Suprapubic skin (tissue), 3 donors: Measurements from ENCODE around the gene PACS1.

Experiments
- EP300 ChIP-seq: sonication (generic); formaldehyde crosslinking; IDR thresholded peaks from one replicate; pipeline ENCODE4 v1.6.1; 2017; ENCODE audit warnings: antibody characterized with exemption
- POLR2A ChIP-seq, 2 donors: fragments of 450-650 bp; IDR thresholded peaks; one replicate each; pipeline ENCODE4 v1.6.1; 2017; ENCODE audit warnings: antibody characterized with exemption in 2 of 2, mild to moderate bottlenecking in 2 of 2, moderate library complexity in 2 of 2
- TF ChIP-seq, protein P1 (sequence below), 2 donors: fragments of 200-600 bp in 1 of 2; fragments of 450-650 bp in 1 of 2; sonication (generic) in 1 of 2; IDR thresholded peaks; one replicate each; pipeline ENCODE4 v1.5.1; 2016 to 2019; ENCODE audit warnings: antibody characterized with exemption in 2 of 2, mild to moderate bottlenecking in 1 of 2, moderate library complexity in 1 of 2

DNA sequence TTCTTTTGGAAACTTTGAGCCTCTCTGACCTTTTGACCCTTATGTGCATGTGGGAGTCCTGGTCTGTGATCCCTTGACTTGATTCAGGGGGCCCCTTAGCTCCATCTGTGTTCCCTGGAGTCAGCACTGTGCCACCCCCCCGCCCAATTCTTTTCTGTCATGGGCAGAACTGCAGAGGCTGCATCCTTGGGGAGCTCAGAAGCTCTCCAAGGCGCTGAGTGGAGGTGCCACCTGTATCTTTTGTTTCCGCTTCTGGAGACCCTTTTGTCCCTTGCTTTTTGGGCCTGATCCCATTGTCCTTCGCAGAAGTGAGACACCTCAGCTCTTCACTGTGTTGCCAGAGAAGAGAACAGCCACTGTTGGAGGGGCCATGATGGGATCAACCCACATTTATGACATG lies 2.4 kb upstream of the PACS1 start:
- TF ChIP-seq, protein P1, sequence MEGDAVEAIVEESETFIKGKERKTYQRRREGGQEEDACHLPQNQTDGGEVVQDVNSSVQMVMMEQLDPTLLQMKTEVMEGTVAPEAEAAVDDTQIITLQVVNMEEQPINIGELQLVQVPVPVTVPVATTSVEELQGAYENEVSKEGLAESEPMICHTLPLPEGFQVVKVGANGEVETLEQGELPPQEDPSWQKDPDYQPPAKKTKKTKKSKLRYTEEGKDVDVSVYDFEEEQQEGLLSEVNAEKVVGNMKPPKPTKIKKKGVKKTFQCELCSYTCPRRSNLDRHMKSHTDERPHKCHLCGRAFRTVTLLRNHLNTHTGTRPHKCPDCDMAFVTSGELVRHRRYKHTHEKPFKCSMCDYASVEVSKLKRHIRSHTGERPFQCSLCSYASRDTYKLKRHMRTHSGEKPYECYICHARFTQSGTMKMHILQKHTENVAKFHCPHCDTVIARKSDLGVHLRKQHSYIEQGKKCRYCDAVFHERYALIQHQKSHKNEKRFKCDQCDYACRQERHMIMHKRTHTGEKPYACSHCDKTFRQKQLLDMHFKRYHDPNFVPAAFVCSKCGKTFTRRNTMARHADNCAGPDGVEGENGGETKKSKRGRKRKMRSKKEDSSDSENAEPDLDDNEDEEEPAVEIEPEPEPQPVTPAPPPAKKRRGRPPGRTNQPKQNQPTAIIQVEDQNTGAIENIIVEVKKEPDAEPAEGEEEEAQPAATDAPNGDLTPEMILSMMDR (IDR thresholded peaks at IDR 0.05): no peak
- TF ChIP-seq EP300 (no peak), POLR2A (IDR thresholded peaks at IDR 0.05) (no peak)
